ENCODE data around the gene SLC30A10. TPM values are rescaled to one million over a fixed set of nuclear protein-coding genes. Genes with fewer than 3 reads are reported as not detected.
"Not testable (repeated sequence)": the region's sequence is repeated elsewhere in the genome, so short reads cannot be mapped to it uniquely, and the experiment has no call there.

SLC30A10 gene
- total RNA-seq, 6 donors from 2014 or later, result not detected

DNA sequence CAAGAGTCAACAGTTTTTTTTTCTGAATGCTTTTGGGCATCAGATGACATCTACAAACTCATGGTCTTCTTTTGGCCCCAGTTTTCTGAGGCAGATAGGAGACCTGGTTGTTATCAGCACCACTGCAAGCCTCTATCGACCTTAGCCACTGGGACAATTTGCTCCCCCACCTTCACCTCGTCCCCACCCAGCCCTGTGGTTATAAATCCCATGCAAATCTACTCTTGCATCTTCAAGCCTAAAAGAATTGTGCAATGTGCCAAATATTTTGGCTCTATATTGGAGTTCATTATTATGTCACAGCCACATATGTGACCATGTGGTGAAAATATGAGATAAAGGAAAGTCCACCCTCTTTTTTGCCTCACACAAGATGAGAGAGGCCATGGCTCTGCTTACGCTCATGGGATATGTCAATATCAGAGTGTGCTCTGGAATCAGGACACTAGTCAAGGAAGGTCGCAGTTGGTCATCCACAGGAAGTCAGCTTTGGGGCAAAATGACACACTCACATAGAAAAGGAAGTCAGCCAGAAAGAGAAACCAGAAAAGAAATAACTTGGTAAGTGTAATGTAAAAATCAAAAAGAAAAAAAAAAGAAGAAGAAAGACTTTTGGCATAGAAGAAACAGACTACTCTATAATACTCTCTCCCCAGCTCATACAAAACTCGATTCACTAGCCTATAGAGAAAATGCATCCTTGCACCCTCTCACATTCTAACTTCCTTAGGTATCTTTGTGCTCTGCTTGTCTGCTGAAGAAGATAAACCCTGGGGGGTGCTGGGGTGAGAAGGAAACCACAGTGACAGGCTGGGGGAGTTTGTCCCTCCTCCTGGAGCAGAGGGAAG lies 21.2 kb downstream of the SLC30A10 start:
- no peak overlapping the region for H3K4me3 ChIP-seq
- no peak for DNase-seq
- TF ChIP-seq, protein P1, sequence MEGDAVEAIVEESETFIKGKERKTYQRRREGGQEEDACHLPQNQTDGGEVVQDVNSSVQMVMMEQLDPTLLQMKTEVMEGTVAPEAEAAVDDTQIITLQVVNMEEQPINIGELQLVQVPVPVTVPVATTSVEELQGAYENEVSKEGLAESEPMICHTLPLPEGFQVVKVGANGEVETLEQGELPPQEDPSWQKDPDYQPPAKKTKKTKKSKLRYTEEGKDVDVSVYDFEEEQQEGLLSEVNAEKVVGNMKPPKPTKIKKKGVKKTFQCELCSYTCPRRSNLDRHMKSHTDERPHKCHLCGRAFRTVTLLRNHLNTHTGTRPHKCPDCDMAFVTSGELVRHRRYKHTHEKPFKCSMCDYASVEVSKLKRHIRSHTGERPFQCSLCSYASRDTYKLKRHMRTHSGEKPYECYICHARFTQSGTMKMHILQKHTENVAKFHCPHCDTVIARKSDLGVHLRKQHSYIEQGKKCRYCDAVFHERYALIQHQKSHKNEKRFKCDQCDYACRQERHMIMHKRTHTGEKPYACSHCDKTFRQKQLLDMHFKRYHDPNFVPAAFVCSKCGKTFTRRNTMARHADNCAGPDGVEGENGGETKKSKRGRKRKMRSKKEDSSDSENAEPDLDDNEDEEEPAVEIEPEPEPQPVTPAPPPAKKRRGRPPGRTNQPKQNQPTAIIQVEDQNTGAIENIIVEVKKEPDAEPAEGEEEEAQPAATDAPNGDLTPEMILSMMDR (IDR thresholded peaks at IDR 0.05), result no peak
- no peak for TF ChIP-seq POLR2A (IDR thresholded peaks at IDR 0.05)
- TF ChIP-seq EP300 (IDR thresholded peaks at IDR 0.05), result no peak
- TF ChIP-seq POLR2AphosphoS5 (IDR thresholded peaks at IDR 0.05), result no peak

DNA sequence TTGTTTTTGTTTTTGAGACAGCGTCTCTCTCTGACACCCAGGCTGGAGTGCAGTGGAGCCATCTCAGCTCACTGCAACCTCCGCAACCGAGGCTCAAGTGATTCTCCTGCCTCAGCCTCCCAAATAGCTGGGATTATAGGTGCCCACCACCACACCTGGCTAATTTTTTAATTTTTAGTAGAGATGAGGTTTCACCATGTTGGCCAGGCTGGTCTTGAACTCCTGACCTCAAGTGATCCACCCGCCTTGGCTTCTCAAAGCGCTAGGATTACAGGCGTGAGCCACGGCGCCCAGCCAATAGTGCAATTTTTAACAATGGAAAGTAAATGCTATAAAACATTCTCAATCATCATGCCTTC lies 21.8 kb downstream of the SLC30A10 start:
- DNase-seq; H3K4me3 ChIP-seq; H3K36me3 ChIP-seq; H3K4me1 ChIP-seq; ATAC-seq (ENCODE audit: low FRiP score in 2 of 2); H3K27me3 ChIP-seq; H3K27ac ChIP-seq; H3K9me3 ChIP-seq: not testable (repeated sequence)
- WGBS, 2 donors, result 93 to 95% methylated on average over 8 of the region's 8 CpGs

More for the DNA sequence above, 21.2 kb downstream of the SLC30A10 start:
- H3K9me3 ChIP-seq, result no peaks in the 10 kb centered on the region
- ATAC-seq (ENCODE audit: low FRiP score in 2 of 2), result peak in 1 of 2 donors; percentile 47
- H3K27ac ChIP-seq, result no peak overlapping the region
- no peaks in the 10 kb centered on the region for H3K27me3 ChIP-seq
- no peaks in the 10 kb centered on the region for H3K36me3 ChIP-seq
- 47 to 56% methylated on average over 5 of the region's 5 CpGs for WGBS, 2 donors
- H3K4me1 ChIP-seq, result no peaks in the 10 kb centered on the region

DNA sequence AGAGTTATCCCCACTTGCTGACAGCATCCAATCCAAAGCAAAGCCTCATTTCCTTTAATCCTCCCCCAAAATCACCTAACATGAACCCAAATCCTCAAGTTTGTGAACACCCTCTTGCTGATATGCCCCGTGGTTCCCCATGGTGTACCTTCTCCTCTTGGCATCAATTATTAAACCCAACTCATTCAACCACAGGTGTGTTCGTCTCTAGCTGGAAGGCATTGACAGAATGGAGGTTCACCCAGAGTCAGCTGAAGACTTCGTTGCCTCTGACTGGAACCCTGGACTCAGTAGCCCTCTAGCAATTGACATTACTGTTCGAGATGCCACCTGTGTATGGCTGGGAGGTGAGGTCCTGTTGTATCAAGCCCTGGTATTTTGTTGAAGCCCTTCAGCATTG lies 22.8 kb downstream of the SLC30A10 start:
- ATAC-seq (ENCODE audit: low FRiP score in 2 of 2) (no peak), DNase-seq (no peak)
- Histone ChIP-seq H3K9me3 (no peaks in the 10 kb centered on the region), H3K27ac (no peak overlapping the region), H3K36me3 (no peaks in the 10 kb centered on the region), H3K4me1 (no peaks in the 10 kb centered on the region), H3K27me3 (no peaks in the 10 kb centered on the region), H3K4me3 (no peak overlapping the region)
- TF ChIP-seq, protein P1 (IDR thresholded peaks at IDR 0.05), result no peak
- TF ChIP-seq EP300 (IDR thresholded peaks at IDR 0.05) (no peak), POLR2AphosphoS5 (IDR thresholded peaks at IDR 0.05) (no peak), POLR2A (IDR thresholded peaks at IDR 0.05) (no peak)
- 86 to 90% methylated on average over 4 of the region's 4 CpGs for WGBS, 2 donors

DNA sequence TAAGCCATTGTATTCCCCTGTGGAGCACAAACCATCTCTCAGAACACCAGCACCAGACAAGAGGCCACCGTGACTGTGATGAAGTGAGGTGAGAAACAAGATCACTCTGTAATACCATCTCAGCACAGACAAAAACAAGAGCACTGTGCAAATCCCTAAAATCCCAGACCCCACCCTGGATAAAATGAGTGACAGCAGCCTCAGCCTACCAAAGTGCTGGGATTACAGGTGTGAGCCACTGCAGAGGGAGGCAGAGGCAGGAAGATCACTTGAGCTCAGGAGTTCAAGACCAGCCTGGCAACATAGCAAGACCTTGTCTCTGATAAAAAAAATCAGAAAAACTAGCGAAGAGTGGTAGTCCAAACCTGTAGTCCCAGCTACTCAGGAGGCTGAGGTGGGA lies 23.4 kb downstream of the SLC30A10 start:
- no peak overlapping the region for H3K4me3 ChIP-seq
- DNase-seq (no peak), ATAC-seq (ENCODE audit: low FRiP score in 2 of 2) (no peak)
- no peaks in the 10 kb centered on the region for H3K36me3 ChIP-seq
- no peaks in the 10 kb centered on the region for H3K27me3 ChIP-seq
- H3K4me1 ChIP-seq, result no peaks in the 10 kb centered on the region
- 68 to 70% methylated on average over 2 of the region's 2 CpGs for WGBS, 2 donors
- TF ChIP-seq EP300 (IDR thresholded peaks at IDR 0.05) (no peak), POLR2AphosphoS5 (IDR thresholded peaks at IDR 0.05) (no peak), POLR2A (IDR thresholded peaks at IDR 0.05) (no peak)
- TF ChIP-seq, protein P1 (IDR thresholded peaks at IDR 0.05), result no peak
- H3K27ac ChIP-seq, result no peak overlapping the region
- H3K9me3 ChIP-seq, result no peaks in the 10 kb centered on the region

DNA sequence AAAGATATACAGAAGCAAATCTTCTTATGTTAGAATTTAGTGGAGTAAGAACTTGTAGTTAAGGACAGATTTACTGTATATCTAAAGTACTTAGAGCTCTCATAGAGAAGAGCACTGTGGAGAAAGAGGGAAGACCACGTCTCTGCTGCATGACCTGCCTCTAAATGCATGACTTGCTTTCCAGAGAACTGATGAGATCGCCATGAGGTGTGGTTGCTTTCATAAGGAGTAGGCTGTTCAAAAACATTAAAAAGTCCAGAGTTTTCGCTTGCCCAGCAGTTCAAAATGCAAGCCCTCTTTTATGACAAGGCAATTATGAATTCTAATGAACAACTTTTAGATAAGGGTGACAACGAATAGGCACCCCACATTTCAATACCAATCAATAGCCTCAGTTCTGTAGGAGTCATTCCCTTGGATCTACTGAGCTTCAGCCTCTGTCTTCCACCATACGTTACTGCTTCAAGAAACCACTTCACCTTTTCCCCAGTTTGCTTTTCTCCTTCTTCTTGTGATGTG lies 24.9 kb downstream of the SLC30A10 start:
- TF ChIP-seq, protein P1 (IDR thresholded peaks at IDR 0.05), result no peak
- TF ChIP-seq POLR2A (IDR thresholded peaks at IDR 0.05) (no peak), POLR2AphosphoS5 (IDR thresholded peaks at IDR 0.05) (no peak), EP300 (IDR thresholded peaks at IDR 0.05) (no peak)
- Histone ChIP-seq H3K36me3 (no peaks in the 10 kb centered on the region), H3K4me3 (no peak overlapping the region), H3K27me3 (no peaks in the 10 kb centered on the region), H3K9me3 (no peaks in the 10 kb centered on the region), H3K4me1 (no peaks in the 10 kb centered on the region), H3K27ac (no peak overlapping the region)
- DNase-seq (no peak), ATAC-seq (ENCODE audit: low FRiP score in 2 of 2) (no peak)
- WGBS, 2 donors, result 86 to 88% methylated on average over 5 of the region's 5 CpGs

Data from upper lobe of left lung (tissue), 6 donors.